ENCODE results near the gene CTAGE1. TPM values are rescaled to one million over a fixed set of nuclear protein-coding genes. Genes with fewer than 3 reads are reported as not detected.
A peak's percentile ranks its signal among the peaks of the same experiment; 100 is the strongest.
"Not testable (repeated sequence)": the region's sequence is repeated elsewhere in the genome, so short reads cannot be mapped to it uniquely, and the experiment has no call there.

CTAGE1 gene
- total RNA-seq, 8 experiments from 2014 or later, result 0.04 to 0.43 (median 0.12) TPM; not detected in 4

DNA sequence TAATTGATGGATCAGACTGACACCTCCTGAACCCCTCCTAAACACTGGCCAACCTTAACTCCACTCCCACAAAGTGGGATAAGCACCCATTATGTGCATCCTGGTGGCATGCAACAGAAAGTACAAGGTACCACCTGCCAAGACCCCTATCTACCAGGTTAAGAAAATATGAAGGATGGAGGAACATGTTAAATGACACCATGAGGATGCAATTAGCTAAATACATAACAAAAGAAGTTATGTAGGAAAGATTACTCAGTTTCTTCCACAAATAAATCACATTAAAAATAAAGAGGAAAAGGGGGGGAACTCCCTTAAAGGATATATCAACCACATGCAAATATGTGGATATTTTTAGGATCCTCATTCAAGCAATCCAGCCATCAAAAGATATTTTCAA, 12.6 kb downstream of the CTAGE1 start:
- H3K4me3 ChIP-seq, result no peak overlapping the region
- ATAC-seq (replicated peaks in 6 of 8), result no peak
- no peak overlapping the region for H3K27ac ChIP-seq
- no peaks in the 10 kb centered on the region for H3K4me1 ChIP-seq (replicated peaks in 1 of 2)
- in situ Hi-C loops (cut with MboI; ENCODE audit: low pct_unique_long_range_greater_than_20kb in 2 of 9, low sequenced_read_pairs in 9 of 9, unreplicated experiment in 9 of 9), result no loop called here

DNA sequence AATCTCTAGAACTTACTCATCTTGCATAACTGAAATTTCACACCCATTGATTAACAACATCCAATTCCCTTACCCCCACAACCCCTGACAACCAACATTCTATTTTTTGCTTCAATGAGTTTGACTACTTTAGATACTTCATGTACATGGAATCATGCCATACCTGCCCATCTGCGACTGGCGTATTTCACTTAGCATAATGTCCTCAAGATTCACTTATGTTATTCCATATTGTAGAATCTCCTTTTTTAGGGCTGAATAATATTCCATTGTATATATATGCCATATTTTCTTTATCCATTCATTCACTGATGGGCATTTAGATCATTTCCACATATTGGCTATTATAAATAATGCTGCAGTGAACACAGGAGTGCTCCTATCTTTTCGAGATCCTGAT, 13.8 kb downstream of the CTAGE1 start:
- no peaks in the 10 kb centered on the region for H3K4me1 ChIP-seq (replicated peaks in 1 of 2)
- 46 to 100% (median 85%) methylated on average over 1 to 3 of the region's 3 CpGs for WGBS, 10 experiments
- H3K4me3 ChIP-seq, result no peak overlapping the region
- no peak for ATAC-seq (replicated peaks in 6 of 8)
- no peak overlapping the region for H3K27ac ChIP-seq
- in situ Hi-C loops (cut with MboI; ENCODE audit: low pct_unique_long_range_greater_than_20kb in 2 of 9, low sequenced_read_pairs in 9 of 9, unreplicated experiment in 9 of 9), result no loop called here

DNA sequence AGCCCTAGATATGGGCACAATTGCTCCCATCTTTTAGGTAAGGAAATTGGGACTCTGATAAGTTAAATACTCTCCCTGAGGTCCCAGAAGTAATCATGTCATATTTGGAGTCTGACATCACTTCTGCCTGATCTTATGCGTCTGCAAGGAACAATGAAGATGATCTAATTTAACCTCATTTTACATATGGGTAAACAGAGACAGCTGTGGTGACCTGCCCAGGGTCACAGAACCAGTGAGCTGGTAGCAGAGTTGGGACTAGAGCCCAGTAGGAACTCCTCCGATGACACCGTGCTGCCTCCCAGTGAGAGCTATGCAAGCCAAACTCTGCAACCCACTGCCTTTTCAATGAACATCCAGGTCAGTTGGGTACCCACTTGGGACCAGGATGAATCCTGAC, 17.8 kb downstream of the CTAGE1 start:
- in situ Hi-C loops (cut with MboI; ENCODE audit: low pct_unique_long_range_greater_than_20kb in 2 of 9, low sequenced_read_pairs in 9 of 9, unreplicated experiment in 9 of 9), result loop anchor here in 1 of 9 experiments (25.0 kb wide), 1 partner anchor 113 kb away; no protein-coding TSS in a partner anchor
- no peaks in the 10 kb centered on the region for H3K4me1 ChIP-seq (replicated peaks in 1 of 2)
- ATAC-seq (replicated peaks in 6 of 8), result peak in 4 of 8 experiments; percentile 25 to 70 (median 68)
- H3K27ac ChIP-seq, result no peak overlapping the region
- whole genome bisulfite sequencing, 10 experiments, result 16 to 80% (median 50%) methylated on average over 1 to 3 of the region's 3 CpGs; no CpG with 5 or more reads in 1 of the 10 experiments
- no peak overlapping the region for H3K4me3 ChIP-seq

DNA sequence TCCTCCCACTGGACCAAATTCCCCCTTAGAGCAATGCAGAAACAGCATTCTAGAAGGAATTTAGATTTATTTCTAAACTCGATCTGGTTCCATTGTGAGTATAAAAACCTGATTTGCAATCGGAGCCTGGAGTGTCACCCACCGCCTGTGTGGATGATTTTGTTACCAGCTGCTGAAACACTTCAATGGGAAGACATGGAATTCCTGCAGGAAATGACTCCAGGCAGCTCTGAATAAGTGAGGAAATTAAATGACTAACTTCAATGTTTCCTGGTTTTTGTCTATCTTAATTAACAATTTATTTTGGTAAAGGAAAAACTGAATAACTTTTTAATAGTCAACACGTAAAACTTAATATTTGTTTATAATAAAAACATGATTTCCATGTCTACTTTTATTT, 19.3 kb downstream of the CTAGE1 start:
- no peak for ATAC-seq (replicated peaks in 6 of 8)
- in situ Hi-C loops (cut with MboI; ENCODE audit: low pct_unique_long_range_greater_than_20kb in 2 of 9, low sequenced_read_pairs in 9 of 9, unreplicated experiment in 9 of 9), result loop anchor here in 1 of 9 experiments (25.0 kb wide), 1 partner anchor 111 kb away; no protein-coding TSS in a partner anchor
- Histone ChIP-seq H3K4me3 (no peak overlapping the region), H3K4me1 (replicated peaks in 1 of 2) (no peaks in the 10 kb centered on the region), H3K27ac (no peak overlapping the region)
- whole genome bisulfite sequencing, 10 experiments, result 17 to 75% (median 48%) methylated on average over 1 to 4 of the region's 4 CpGs

DNA sequence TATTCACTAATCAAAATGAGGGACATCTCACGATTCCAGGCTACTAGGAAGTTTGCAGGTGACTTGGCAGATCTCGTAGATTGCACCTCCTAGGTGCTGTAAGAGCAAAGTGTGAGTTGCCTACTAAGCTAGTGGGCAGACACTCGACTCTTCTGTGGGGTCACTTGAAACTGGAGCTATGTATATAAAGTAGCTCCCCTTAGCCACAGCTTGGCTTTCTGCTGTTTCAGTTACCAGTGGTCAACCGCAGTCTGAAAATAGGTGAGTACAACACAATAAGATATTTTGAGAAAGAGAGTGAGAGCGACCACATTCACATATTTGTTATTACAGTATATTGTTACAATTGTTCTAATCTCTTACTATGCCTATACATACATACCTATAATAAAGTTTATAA, 23.3 kb downstream of the CTAGE1 start:
- peaks cover 0 to 11% of the 10 kb centered on the region in 2 donors for H3K4me1 ChIP-seq (replicated peaks in 1 of 2)
- no peak overlapping the region for H3K27ac ChIP-seq
- 23 to 100% (median 83%) methylated on average over 1 to 5 of the region's 5 CpGs; no CpG with 5 or more reads in 2 of the 10 experiments for WGBS, 10 experiments
- no peak overlapping the region for H3K4me3 ChIP-seq
- in situ Hi-C loops (cut with MboI; ENCODE audit: low pct_unique_long_range_greater_than_20kb in 2 of 9, low sequenced_read_pairs in 9 of 9, unreplicated experiment in 9 of 9), result loop anchor here in 1 of 9 experiments (25.0 kb wide), 1 partner anchor 107 kb away; no protein-coding TSS in a partner anchor
- no peak for ATAC-seq (replicated peaks in 6 of 8)

DNA sequence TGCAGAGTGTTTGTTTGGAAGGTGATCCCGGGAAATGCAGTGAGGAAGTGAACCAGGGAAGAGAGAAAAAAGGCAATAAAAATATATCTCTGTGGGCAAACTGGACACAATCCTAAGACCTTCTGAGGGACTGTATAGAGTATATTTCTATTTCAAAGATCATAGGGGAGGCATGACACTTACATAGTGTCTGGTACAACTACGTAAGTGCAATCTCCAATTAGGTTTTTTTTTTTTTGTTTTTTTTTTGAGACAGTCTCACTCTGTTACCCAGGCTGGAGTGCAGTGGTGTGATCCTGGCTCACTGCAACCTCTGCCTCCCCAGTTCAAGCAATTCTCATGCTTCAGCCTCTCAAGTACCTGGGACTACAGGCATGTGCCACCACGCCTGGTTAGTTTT, 24.6 kb downstream of the CTAGE1 start:
- H3K27ac ChIP-seq; H3K4me3 ChIP-seq; ATAC-seq (replicated peaks in 6 of 8): not testable (repeated sequence)
- in situ Hi-C loops (cut with MboI; ENCODE audit: low pct_unique_long_range_greater_than_20kb in 2 of 9, low sequenced_read_pairs in 9 of 9, unreplicated experiment in 9 of 9), result loop anchor here in 1 of 9 experiments (25.0 kb wide), 1 partner anchor 106 kb away; no protein-coding TSS in a partner anchor
- peaks cover 0 to 11% of the 10 kb centered on the region in 2 donors for H3K4me1 ChIP-seq (replicated peaks in 1 of 2)
- 0 to 100% (median 82%) methylated on average over 1 to 3 of the region's 3 CpGs; no CpG with 5 or more reads in 2 of the 10 experiments for WGBS, 10 experiments

DNA sequence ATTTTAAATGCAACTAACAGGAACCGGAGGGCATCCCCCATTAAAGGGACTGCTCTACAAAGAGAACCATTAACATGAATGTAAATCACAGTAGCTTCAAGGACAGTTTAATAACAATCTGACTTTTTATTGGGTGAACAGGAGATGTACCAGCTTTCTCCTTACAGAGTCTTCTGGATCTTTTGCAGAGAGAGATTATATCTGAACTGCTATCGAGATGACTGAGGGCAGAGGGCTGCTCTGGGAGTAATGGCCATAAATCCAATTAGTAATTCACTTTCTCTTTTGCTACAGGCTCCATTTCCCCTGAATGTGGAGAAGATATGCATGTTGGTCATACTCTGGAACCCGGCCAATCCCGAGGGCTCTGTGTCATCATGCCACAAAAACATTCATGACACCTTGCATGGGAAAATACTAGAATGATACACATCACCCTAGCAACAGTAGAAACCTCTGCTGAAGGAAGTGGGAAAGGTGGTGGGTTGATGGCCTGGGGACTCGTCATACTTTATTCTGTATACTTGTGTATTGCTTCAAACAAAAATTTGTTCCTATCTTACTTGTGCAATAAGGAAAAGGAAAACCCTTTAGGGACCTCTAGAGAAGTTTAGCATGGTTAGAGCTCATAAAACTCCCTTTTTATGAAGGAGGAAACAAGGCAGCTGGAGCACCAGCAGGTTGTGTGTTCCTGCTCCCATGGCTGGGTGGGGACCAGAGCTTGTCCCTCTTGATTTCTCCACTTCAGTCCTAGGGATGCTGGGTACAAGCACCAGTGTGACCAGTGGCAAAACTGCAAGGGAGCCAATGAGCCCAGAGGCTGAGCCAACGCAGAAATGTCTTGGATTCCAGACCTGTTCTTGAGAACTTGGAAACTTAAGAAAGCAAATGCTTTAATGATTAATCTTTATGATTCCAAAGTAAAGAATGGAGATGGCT, 26.0 kb downstream of the CTAGE1 start:
- WGBS, 10 experiments, result 9 to 100% (median 73%) methylated on average over 1 to 6 of the region's 6 CpGs; no CpG with 5 or more reads in 1 of the 10 experiments
- H3K27ac ChIP-seq, result peak overlapping the region in 1 of 2 donors; percentile 30
- peaks cover 0 to 11% of the 10 kb centered on the region in 2 donors for H3K4me1 ChIP-seq (replicated peaks in 1 of 2)
- no peak overlapping the region for H3K4me3 ChIP-seq
- peak; percentile 64 to 98 (median 92) for ATAC-seq (replicated peaks in 6 of 8)
- in situ Hi-C loops (cut with MboI; ENCODE audit: low pct_unique_long_range_greater_than_20kb in 2 of 9, low sequenced_read_pairs in 9 of 9, unreplicated experiment in 9 of 9), result loop anchor here in 1 of 9 experiments (25.0 kb wide), 1 partner anchor 104 kb away; no protein-coding TSS in a partner anchor

DNA sequence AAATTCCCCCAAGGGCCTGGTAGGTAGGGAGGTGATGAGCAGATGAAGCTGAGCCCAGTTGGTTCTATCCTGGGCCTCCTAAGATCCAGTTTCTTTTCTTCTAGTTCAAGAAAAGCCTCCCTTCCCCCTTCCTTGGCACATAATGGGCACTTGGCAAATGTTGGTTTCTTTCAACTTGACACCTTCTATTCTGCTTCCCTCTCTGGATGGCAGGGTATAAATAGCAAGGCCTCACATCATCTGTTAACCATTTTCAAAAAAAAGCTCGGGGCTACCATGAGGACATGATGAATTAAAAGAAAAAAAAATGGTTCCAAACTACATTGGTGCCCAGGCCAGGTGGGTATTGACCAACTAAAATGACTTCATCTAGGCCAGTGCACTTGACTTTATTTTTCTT, 29.9 kb downstream of the CTAGE1 start:
- no peak for ATAC-seq (replicated peaks in 6 of 8)
- in situ Hi-C loops (cut with MboI; ENCODE audit: low pct_unique_long_range_greater_than_20kb in 2 of 9, low sequenced_read_pairs in 9 of 9, unreplicated experiment in 9 of 9), result loop anchor here in 1 of 9 experiments (25.0 kb wide), 1 partner anchor 100 kb away; no protein-coding TSS in a partner anchor
- 0 to 86% (median 38%) methylated on average over 1 of the region's 1 CpG; no CpG with 5 or more reads in 3 of the 10 experiments for WGBS, 10 experiments
- H3K27ac ChIP-seq, result no peak overlapping the region
- peaks cover 0 to 11% of the 10 kb centered on the region in 2 donors for H3K4me1 ChIP-seq (replicated peaks in 1 of 2)
- no peak overlapping the region for H3K4me3 ChIP-seq

DNA sequence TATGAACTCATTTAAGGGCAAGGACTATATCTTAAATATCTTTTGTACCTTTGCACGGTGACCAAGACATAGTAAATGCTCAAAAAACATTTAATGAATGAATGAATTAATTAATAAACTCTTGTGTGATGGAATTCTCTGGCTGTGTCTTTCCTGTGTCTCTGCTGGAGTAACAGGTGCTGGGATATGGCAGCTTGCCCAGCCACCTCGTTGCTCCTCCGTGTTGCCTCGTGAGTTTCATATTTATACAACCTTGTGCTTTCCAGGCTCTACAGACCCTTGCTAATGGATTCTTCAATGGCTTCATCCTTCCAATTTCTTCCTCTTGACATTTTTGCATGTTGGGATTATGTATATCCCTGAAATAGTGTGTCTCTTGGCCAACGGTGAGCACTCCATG, 30.4 kb downstream of the CTAGE1 start:
- in situ Hi-C loops (cut with MboI; ENCODE audit: low pct_unique_long_range_greater_than_20kb in 2 of 9, low sequenced_read_pairs in 9 of 9, unreplicated experiment in 9 of 9), result loop anchor here in 1 of 9 experiments (25.0 kb wide), 1 partner anchor 100 kb away; no protein-coding TSS in a partner anchor
- H3K4me1 ChIP-seq (replicated peaks in 1 of 2), result peaks cover 0 to 11% of the 10 kb centered on the region in 2 donors
- no peak overlapping the region for H3K4me3 ChIP-seq
- no peak for ATAC-seq (replicated peaks in 6 of 8)
- H3K27ac ChIP-seq, result no peak overlapping the region
- 72 to 100% (median 88%) methylated on average over 3 to 5 of the region's 5 CpGs for WGBS, 10 experiments

DNA sequence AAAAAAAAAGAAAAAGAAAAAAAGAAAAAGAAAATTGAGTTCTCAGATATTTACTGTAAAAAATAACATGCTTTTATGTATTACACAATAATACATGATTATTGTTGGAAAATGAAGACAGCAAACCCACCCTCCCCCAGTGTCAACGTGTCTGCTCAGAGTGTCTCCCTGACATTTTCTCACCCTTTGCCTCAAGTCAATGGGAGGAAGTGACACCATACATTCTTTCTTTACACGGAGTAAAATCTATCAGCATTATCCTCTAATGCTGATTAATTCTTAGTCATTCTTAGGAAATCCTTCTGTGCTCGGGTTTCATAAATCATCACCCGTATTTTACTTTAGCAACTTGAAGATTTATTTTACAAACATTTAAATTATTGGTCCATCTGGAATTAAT, 32.0 kb downstream of the CTAGE1 start:
- in situ Hi-C loops (cut with MboI; ENCODE audit: low pct_unique_long_range_greater_than_20kb in 2 of 9, low sequenced_read_pairs in 9 of 9, unreplicated experiment in 9 of 9), result loop anchor here in 1 of 9 experiments (25.0 kb wide), 1 partner anchor 98 kb away; no protein-coding TSS in a partner anchor
- peak in 3 of 8 experiments; percentile 58 to 99 (median 68) for ATAC-seq (replicated peaks in 6 of 8)
- WGBS, 10 experiments, result 0 to 88% (median 70%) methylated on average over 1 to 4 of the region's 4 CpGs

DNA sequence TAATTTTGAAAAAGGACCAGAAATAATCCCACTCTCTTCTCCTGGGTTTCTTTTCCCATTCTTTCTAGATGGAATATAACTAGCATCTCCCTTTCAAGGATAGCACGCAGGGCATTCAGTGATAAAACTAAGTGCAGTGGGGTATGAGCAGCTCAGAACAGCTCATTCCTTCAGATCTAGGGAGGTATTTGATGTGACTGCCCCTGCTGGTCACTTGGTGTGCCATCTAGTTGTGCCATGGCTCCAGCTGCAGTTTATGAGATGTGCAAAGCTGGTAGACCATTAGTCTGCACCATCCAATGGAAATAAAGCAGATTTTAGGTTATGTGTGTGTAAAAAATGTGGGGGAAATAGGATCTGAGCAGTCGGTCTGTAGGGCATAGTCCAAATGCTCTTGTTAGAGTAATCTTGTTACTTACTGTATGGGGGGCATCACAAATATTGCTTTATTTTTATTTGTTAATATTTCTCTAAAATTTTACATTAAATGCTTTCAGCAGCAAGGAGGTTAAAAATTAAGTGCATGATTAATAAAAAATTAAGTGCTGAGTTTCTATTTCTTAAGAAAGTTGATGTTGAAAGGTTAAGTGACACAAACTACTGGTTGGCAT, 38.9 kb downstream of the CTAGE1 start:
- ATAC-seq (replicated peaks in 6 of 8), result peak in 4 of 8 experiments; percentile 62 to 73 (median 66)
- 33 to 85% (median 67%) methylated on average over 1 to 2 of the region's 2 CpGs; no CpG with 5 or more reads in 2 of the 10 experiments for WGBS, 10 experiments
- H3K4me3 ChIP-seq, result no peak overlapping the region
- no peak overlapping the region for H3K27ac ChIP-seq
- no peaks in the 10 kb centered on the region for H3K4me1 ChIP-seq (replicated peaks in 1 of 2)
- in situ Hi-C loops (cut with MboI; ENCODE audit: low pct_unique_long_range_greater_than_20kb in 2 of 9, low sequenced_read_pairs in 9 of 9, unreplicated experiment in 9 of 9), result loop anchor here in 1 of 9 experiments (25.0 kb wide), 1 partner anchor 91 kb away; no protein-coding TSS in a partner anchor

More for the DNA sequence above, 32.0 kb downstream of the CTAGE1 start:
- no peak overlapping the region for H3K4me3 ChIP-seq
- no peak overlapping the region for H3K27ac ChIP-seq
- no peaks in the 10 kb centered on the region for H3K4me1 ChIP-seq (replicated peaks in 1 of 2)

DNA sequence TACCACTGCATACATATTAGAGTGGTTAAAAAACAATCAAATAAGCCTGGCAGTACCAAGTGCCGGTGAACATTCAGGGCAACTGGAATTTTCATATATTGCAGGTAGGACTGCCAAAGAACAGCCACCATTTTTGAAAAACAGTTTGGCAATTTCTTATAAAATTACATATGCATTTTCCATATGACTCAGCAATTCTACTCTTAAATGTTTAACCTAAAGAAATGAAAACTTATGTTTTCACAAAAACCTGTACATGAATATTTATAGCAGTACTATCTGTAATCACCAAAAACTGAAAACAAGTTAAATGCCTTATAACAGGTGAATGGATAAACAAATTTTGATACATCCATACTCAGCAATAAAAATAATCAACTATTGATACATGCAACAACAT, 39.9 kb downstream of the CTAGE1 start:
- H3K4me1 ChIP-seq (replicated peaks in 1 of 2), result no peaks in the 10 kb centered on the region
- in situ Hi-C loops (cut with MboI; ENCODE audit: low pct_unique_long_range_greater_than_20kb in 2 of 9, low sequenced_read_pairs in 9 of 9, unreplicated experiment in 9 of 9), result loop anchor here in 1 of 9 experiments (25.0 kb wide), 1 partner anchor 90 kb away; no protein-coding TSS in a partner anchor
- H3K27ac ChIP-seq, result no peak overlapping the region
- no peak overlapping the region for H3K4me3 ChIP-seq
- WGBS, 10 experiments, result 78 to 100% (median 89%) methylated on average over 1 of the region's 1 CpG; no CpG with 5 or more reads in 4 of the 10 experiments
- ATAC-seq (replicated peaks in 6 of 8), result no peak

Data from motor neuron (in vitro differentiated cells).